Testis (tissue), 5 donors: ENCODE results near the gene MISP3. TPM values are rescaled to one million over a fixed set of nuclear protein-coding genes. Genes with fewer than 3 reads are reported as not detected.
"Not testable (repeated sequence)": the region's sequence is repeated elsewhere in the genome, so short reads cannot be mapped to it uniquely, and the experiment has no call there.

Experiments used
- DNase-seq: peaks from one replicate; pipeline ENCODE4 v3.0.0-alpha.2; 2019
- H3K27ac ChIP-seq, 2 donors: fragments of 200-600 bp; sonication (generic); one replicate each; pipeline ENCODE4 v1.5.1; 2019
- H3K27me3 ChIP-seq: fragments of 200-600 bp; sonication (generic); one replicate; pipeline ENCODE4 v1.5.1; 2019
- H3K36me3 ChIP-seq: fragments of 200-600 bp; sonication (generic); one replicate; pipeline ENCODE4 v1.5.1; 2017; ENCODE audit warnings: low read depth; ENCODE audit errors: missing control alignments
- H3K4me1 ChIP-seq: fragments of 200-600 bp; sonication (generic); one replicate; pipeline ENCODE4 v1.5.1; 2019
- H3K4me3 ChIP-seq, 2 donors: fragments of 200-600 bp; sonication (generic); one replicate each; pipeline ENCODE4 v1.5.1; 2017 to 2019
- H3K9me3 ChIP-seq: fragments of 200-600 bp; sonication (generic); one replicate; pipeline ENCODE4 v1.5.1; 2017
- CTCF ChIP-seq, 3 experiments: fragments of 450-650 bp in 2 of 3; fragments of 200-600 bp in 1 of 3; sonication (generic) in 1 of 3; IDR thresholded peaks; one replicate each; pipeline ENCODE4 v1.5.1; 2016 to 2019; ENCODE audit warnings: antibody characterized with exemption in 3 of 3, mild to moderate bottlenecking in 2 of 3, moderate library complexity in 1 of 3
- POLR2A ChIP-seq: fragments of 450-650 bp; IDR thresholded peaks from one replicate; pipeline ENCODE4 v1.6.1; 2017; ENCODE audit warnings: antibody characterized with exemption, mild to moderate bottlenecking, moderate library complexity
- WGBS, 2 donors: methylation state at CpG; one replicate each; pipeline ENCODE4 v1.1.5; 2018; 5-methylcytosine and 5-hydroxymethylcytosine counted together
- intact Hi-C: fragments of 100-400 bp; cut with DNase I; formaldehyde crosslinking; loops from one replicate; pipeline ENCODE4 v1.15.1; 2023; ENCODE audit warnings: low total_unique reads
- long read RNA-seq, 2 donors: transcript quantifications; one replicate each; lab custom pipeline, GENCODE V29; 2026
- polyA plus RNA-seq: library from polyadenylated mRNA; stranded (reverse); fragments of 350-450 nt; fragmentation: Illumina TruSeq; extraction: RNeasy Lipid Tissue Mini Kit (QIAGEN cat#74804); gene quantifications from one replicate; pipeline ENCODE4 v1.2.3, GENCODE V29; 2014; ENCODE audit warnings: low read depth, low replicate concordance; ENCODE audit not compliant: insufficient read depth
- total RNA-seq, 2 donors: library from RNA; depleted of rRNA; stranded (reverse); fragments of >200 nt; gene quantifications; one replicate each; pipeline ENCODE4 v1.2.3, GENCODE V29; 2016

The MISP3 gene
- total RNA-seq (1 to 10 TPM; 4.2 to 7.2 TPM), polyA plus RNA-seq (0.76 TPM)
- long read RNA-seq, donor 1, partial matches to known transcripts = 0 of 3 reads
- long read RNA-seq, donor 1, other reads (novel, unspliced or antisense) = 0 of 3 reads
- long read RNA-seq, donor 2 = 0 reads

GRCh38 chr19:14072535-14073260, at the start of gene MISP3:
Gene MISP3 (plus strand): TSS chr19:14072786. CDS start chr19:14073310, 524 bp downstream.
- Histone ChIP-seq H3K27me3 (no peaks in the 10 kb centered on the region), H3K9me3 (no peaks in the 10 kb centered on the region), H3K36me3 (no peaks in the 10 kb centered on the region), H3K4me3 (peak within 1 kb of the TSS; percentile 54 to 60), H3K27ac (peak within 1 kb of the TSS; percentile 85 to 88), H3K4me1 (peaks cover 15% of the 10 kb centered on the region)
- TF ChIP-seq POLR2A = no peak
- TF ChIP-seq CTCF (IDR thresholded peaks at IDR 0.05) = no peak
- WGBS, 2 donors = 0 to 1% methylated on average over 1 to 33 of the region's 51 CpGs
- intact Hi-C loops = loop anchor here (10.0 kb wide), 1 partner anchor 188 kb away; no protein-coding TSS in a partner anchor
- peak; percentile 50 for DNase-seq

DNA sequence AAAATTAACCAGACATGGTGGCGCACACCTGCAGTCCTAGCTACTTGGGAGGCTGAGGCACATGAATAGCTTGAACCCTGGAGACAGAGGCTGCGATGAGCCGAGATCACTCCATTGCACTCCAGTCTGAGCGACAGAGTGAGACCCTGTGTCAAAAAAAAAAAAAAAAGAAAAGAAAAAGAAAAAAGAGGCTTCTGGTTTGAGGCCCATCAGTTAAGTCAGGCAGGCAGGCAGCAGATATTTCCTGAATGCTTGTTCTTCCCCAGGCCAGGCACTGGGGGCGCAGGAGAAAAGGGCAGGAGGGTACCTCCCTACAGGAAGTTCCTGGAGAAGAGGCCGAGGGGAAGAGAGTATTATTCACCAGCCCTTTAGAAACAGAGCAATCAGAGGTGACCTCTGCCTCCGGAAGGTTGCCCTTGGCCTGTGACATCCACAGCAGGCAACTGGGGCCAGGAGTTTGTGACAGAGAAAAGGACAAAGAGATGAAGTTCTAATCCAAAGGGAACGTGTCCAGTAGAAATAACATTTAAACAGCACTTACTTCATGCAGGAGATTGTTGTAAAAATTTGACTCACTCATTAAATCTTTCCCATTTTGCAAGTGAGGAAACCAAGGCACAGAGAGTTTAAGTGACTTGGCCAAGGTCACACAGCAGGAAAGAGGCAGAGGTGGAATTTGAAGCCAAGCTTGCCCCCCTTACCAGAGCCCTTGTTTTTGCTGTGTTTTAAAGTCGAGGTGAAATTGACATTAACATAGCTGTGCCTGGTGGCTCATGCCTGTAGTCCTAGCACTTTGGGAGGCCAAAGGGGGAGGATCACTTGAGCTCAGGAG, 49.0 kb upstream of the MISP3 start:
- Histone ChIP-seq H3K4me1 (peaks cover 4% of the 10 kb centered on the region), H3K27me3 (no peaks in the 10 kb centered on the region), H3K9me3 (no peaks in the 10 kb centered on the region), H3K4me3 (no peak overlapping the region), H3K36me3 (no peaks in the 10 kb centered on the region), H3K27ac (peak overlapping the region in 1 of 2 donors; percentile 39)
- intact Hi-C loops = no loop called here
- 59 to 62% methylated on average over 9 of the region's 9 CpGs for WGBS, 2 donors
- peak in 2 of 3 experiments; percentile 34 to 37 for TF ChIP-seq CTCF (IDR thresholded peaks at IDR 0.05)
- TF ChIP-seq POLR2A = no peak
- peak; percentile 37 for DNase-seq

DNA sequence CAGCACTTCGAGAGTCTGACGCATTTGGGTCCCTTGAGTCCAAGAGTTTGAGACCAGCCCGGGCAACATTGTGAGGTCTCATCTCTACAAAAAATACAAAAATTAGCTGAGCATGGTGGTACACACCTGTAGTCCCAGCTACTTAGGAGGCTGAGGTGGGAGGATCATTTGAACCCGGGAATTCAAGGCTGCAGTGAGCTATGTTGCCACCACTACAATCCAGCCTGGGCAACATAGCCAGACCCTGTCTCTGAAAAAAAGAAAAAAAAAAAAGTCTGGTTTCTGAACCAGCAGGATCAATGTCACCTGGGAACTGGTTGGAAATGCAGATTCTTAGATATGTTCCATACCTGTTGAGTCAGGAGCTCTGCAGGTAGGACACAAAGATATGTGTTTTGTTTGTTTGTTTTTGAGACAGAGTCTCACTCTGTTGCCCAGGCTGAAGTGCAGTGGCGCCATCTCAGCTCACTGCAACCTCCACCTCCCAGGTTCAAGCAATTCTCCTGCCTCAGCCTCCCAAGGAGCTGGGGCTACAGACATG, 45.9 kb upstream of the MISP3 start:
- peaks cover 11% of the 10 kb centered on the region for H3K4me1 ChIP-seq
- DNase-seq, H3K27me3 ChIP-seq, H3K9me3 ChIP-seq, H3K36me3 ChIP-seq, intact Hi-C loops, H3K4me3 ChIP-seq, H3K27ac ChIP-seq: not testable (repeated sequence)
- WGBS, 2 donors = 93 to 95% methylated on average over 5 of the region's 5 CpGs

GRCh38 chr19:14027856-14028450, 44.6 kb upstream of the MISP3 start, which contains the start of gene RLN3:
Gene RLN3 (plus strand): TSS chr19:14028148. CDS start chr19:14028205, 57 bp downstream.
- Histone ChIP-seq H3K27me3 (no peaks in the 10 kb centered on the region), H3K36me3 (no peaks in the 10 kb centered on the region), H3K9me3 (no peaks in the 10 kb centered on the region), H3K4me3 (no peak within 1 kb of the TSS), H3K27ac (no peak within 1 kb of the TSS), H3K4me1 (peaks cover 13% of the 10 kb centered on the region)
- intact Hi-C loops = no loop called here
- TF ChIP-seq POLR2A = no peak
- no peak for TF ChIP-seq CTCF (IDR thresholded peaks at IDR 0.05)
- WGBS, 2 donors = 73 to 75% methylated on average over 24 of the region's 24 CpGs
- DNase-seq = no peak
